HG03575 (cell line): ENCODE measurements around the gene SMR3A.
A peak's percentile ranks its signal among the peaks of the same experiment; 100 is the strongest.

Experiments
- ATAC-seq: cut with Tn5 transposase; IDR thresholded peaks from one replicate; pipeline ENCODE4 v1.9.1; 2021; ENCODE audit not compliant: unreplicated experiment, insufficient number of reproducible peaks, low FRiP score; ENCODE audit errors: extremely low read depth

SMR3A gene

GRCh38 chr4:70360460-70360859 lies at the start of gene SMR3A:
Gene SMR3A, plus strand, starts transcription at chr4:70360760. Its CDS starts 1,356 bp downstream, at chr4:70362116.
- no peak for ATAC-seq

GRCh38 chr4:70313736-70314135 lies 46.8 kb upstream of the SMR3A start:
- no peak for ATAC-seq

GRCh38 chr4:70315928-70316327 lies 44.6 kb upstream of the SMR3A start:
- no peak for ATAC-seq

- no peak for ATAC-seq
Measured at GRCh38 chr4:70326052-70326451, 34.5 kb upstream of the SMR3A start.

- ATAC-seq: no peak
Measured at GRCh38 chr4:70334681-70335080, 25.9 kb upstream of the SMR3A start, which contains the start of gene CABS1. Gene CABS1, plus strand, starts transcription at chr4:70334981. Its CDS starts 59 bp downstream, at chr4:70335040.

GRCh38 chr4:70336043-70336442 lies 24.5 kb upstream of the SMR3A start:
- no peak for ATAC-seq

- ATAC-seq: no peak
Measured at GRCh38 chr4:70337886-70338420, 22.6 kb upstream of the SMR3A start.

GRCh38 chr4:70356185-70356584 lies 4.4 kb upstream of the SMR3A start:
- ATAC-seq: no peak

GRCh38 chr4:70359115-70359661 lies 1.4 kb upstream of the SMR3A start:
- ATAC-seq: no peak

- no peak for ATAC-seq
Measured at GRCh38 chr4:70364002-70364401, 3.4 kb downstream of the SMR3A start.

GRCh38 chr4:70365479-70365878 lies 4.9 kb downstream of the SMR3A start:
- ATAC-seq: no peak

- no peak for ATAC-seq
Measured at GRCh38 chr4:70367813-70368212, 7.3 kb downstream of the SMR3A start.

- ATAC-seq: no peak
Measured at GRCh38 chr4:70371987-70372386, 11.4 kb downstream of the SMR3A start.

- ATAC-seq: no peak
Measured at GRCh38 chr4:70372760-70373159, 12.2 kb downstream of the SMR3A start.

GRCh38 chr4:70380578-70380977 lies 20.0 kb downstream of the SMR3A start:
- ATAC-seq: no peak

- ATAC-seq: no peak
Measured at GRCh38 chr4:70382691-70383181, 22.2 kb downstream of the SMR3A start, which contains the start of gene SMR3B. Gene SMR3B, plus strand, starts transcription at chr4:70383131. Its CDS starts 1,380 bp downstream, at chr4:70384511.

- ATAC-seq: peak; percentile 46
Measured at GRCh38 chr4:70392057-70392776, 31.7 kb downstream of the SMR3A start.

- ATAC-seq: no peak
Measured at GRCh38 chr4:70397580-70397979, 37.0 kb downstream of the SMR3A start, which contains the start of gene OPRPN. Gene OPRPN, plus strand, starts transcription at chr4:70397940. Its CDS starts 1,346 bp downstream, at chr4:70399286.

- ATAC-seq: no peak
Measured at GRCh38 chr4:70399319-70399718, 38.8 kb downstream of the SMR3A start.

GRCh38 chr4:70402762-70403161 lies 42.2 kb downstream of the SMR3A start:
- no peak for ATAC-seq
